ENCODE results near the gene ABHD1. TPM values are rescaled to one million over a fixed set of nuclear protein-coding genes. Genes with fewer than 3 reads are reported as not detected.
"Not testable (repeated sequence)": the region's sequence is repeated elsewhere in the genome, so short reads cannot be mapped to it uniquely, and the experiment has no call there.

ABHD1 gene
- not detected in 2 replicates for total RNA-seq

DNA sequence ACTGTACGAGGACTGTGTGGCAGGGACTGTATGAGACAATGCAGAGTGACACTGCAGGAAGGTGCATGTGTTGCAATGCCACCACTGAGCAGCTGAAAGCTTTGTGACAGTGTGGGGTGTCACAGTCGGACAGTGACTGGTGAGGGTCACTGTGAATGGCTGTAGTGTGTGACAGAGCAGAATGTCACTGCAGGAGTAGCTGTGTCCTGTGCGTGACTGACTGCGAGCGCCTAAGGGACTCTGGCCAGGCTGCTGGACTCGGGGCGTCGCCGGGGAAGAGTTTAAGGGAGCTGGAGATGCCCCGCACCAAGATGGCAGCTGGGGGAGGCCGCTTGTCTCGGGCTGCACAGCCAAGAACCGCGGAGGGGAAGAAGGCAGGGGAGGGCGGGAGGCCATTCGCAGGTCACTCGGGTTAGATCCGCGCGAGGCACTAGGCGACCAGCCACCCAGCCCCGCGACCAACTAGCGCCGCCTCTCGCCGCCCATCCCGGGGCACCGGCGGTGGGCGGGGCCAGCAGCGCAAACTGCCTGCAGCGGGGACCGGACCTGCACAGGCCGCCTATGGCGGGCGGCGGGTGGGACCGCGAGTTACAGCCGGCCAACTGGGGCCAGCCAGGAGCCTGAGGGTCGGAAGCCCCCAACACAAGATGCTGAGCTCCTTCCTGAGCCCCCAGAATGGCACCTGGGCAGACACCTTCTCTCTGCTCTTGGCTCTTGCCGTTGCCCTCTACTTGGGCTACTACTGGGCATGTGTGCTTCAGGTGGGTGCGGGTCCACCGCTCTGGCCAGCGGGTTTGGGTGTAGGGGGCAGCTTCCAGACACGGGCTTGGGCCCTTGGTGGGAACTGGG lies at the start of gene ABHD1:
ABHD1 (plus strand) TSS at position 514 of the 849 bp plus-strand sequence; CDS start at position 648, 134 bp downstream.
- TF ChIP-seq, protein P1, sequence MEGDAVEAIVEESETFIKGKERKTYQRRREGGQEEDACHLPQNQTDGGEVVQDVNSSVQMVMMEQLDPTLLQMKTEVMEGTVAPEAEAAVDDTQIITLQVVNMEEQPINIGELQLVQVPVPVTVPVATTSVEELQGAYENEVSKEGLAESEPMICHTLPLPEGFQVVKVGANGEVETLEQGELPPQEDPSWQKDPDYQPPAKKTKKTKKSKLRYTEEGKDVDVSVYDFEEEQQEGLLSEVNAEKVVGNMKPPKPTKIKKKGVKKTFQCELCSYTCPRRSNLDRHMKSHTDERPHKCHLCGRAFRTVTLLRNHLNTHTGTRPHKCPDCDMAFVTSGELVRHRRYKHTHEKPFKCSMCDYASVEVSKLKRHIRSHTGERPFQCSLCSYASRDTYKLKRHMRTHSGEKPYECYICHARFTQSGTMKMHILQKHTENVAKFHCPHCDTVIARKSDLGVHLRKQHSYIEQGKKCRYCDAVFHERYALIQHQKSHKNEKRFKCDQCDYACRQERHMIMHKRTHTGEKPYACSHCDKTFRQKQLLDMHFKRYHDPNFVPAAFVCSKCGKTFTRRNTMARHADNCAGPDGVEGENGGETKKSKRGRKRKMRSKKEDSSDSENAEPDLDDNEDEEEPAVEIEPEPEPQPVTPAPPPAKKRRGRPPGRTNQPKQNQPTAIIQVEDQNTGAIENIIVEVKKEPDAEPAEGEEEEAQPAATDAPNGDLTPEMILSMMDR (IDR thresholded peaks at IDR 0.05; ENCODE audit: insufficient read depth, low read length, severe bottlenecking) = peak; percentile 6
- FAIRE-seq (no peak), DNase-seq (ENCODE audit: low read depth) (no peak)
- peaks cover 13% of the 10 kb centered on the region for H3K27me3 ChIP-seq (ENCODE audit: control insufficient read depth, insufficient read depth, low read length)
- H3K36me3 ChIP-seq (ENCODE audit: control insufficient read depth, insufficient read depth, low read length) = no peaks in the 10 kb centered on the region
- peak within 1 kb of the TSS; percentile 42 for H3K4me3 ChIP-seq (ENCODE audit: low read depth, low read length)

DNA sequence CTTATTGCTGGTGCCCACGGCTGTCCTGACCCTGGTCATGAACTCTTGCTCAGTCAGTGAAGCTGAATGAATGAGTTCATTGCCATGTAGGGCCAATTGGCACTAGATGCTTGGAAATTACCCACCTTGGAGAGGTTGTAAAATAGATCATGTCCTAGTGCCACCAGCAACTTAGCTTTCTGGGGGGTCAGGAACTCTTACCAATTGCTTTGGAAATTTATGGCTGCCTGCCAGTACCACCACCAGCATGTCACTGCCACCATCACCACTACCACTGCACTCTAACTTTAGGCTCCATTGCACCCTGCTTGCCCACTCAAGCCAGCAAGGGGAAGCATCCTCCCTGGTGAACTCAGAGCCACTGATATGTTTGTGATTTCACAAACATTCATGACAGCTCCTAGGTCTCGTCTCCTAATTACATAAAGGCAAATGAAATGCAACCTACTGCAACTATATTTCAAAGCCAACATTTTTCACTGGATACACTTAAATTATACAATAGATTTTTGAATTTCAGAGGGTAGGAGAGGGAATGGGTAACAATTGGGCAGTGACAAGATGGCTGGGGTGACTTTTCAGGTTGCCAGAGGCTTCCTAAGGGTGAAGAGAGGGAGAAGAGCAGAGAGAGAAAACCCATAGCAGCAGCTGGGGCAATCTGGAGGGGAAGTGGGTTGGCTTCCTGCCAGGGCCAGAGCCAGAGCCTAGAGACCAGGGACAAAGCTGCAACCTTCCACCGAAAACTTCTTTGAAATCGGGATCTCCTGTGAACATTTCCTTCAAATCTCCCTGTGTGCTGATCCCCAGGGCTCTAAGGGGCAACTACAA lies 48.7 kb upstream of the ABHD1 start:
- Histone ChIP-seq H3K4me3 (ENCODE audit: low read depth, low read length) (no peak overlapping the region), H3K27me3 (ENCODE audit: control insufficient read depth, insufficient read depth, low read length) (no peaks in the 10 kb centered on the region), H3K36me3 (ENCODE audit: control insufficient read depth, insufficient read depth, low read length) (peaks cover 2% of the 10 kb centered on the region)
- TF ChIP-seq, protein P1 (IDR thresholded peaks at IDR 0.05; ENCODE audit: insufficient read depth, low read length, severe bottlenecking) = no peak
- FAIRE-seq (no peak), DNase-seq (ENCODE audit: low read depth) (no peak)

DNA sequence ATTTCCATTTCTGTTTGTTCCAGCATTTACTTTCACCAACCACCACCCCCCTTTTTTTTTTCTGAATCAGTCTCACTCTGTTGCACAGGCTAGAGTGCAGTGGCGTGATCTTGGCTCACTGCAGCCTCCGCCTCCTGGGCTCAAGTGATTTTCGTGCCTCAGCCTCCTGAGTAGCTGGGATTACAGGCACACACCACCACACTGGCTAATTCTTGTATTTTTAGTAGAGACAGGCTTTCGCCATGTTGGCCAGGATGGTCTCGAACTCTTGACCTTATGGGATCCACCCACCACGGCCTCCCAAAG lies 48.1 kb upstream of the ABHD1 start:
- not testable (repeated sequence) for H3K36me3 ChIP-seq (ENCODE audit: control insufficient read depth, insufficient read depth, low read length); FAIRE-seq; H3K27me3 ChIP-seq (ENCODE audit: control insufficient read depth, insufficient read depth, low read length); H3K4me3 ChIP-seq (ENCODE audit: low read depth, low read length); DNase-seq (ENCODE audit: low read depth)

DNA sequence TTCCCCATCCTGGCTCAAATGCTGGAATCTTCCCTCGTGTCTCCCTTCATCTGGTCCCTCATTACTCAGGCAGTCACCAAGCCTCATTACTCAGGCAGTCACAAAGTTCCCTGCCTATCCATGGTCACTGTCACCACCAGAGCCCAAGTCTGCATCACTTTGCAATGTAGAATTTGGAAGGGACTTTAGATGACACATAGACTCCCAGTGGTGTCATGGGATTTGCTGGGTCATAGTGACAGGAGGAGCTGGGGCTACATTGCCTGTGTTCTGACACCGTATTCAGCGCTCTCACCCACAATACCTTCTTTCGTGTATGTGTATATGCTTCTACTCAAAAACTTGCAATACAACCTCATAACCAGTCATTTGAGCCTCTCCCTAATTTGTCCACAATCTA lies 47.3 kb upstream of the ABHD1 start:
- no peaks in the 10 kb centered on the region for H3K27me3 ChIP-seq (ENCODE audit: control insufficient read depth, insufficient read depth, low read length)
- H3K36me3 ChIP-seq (ENCODE audit: control insufficient read depth, insufficient read depth, low read length) = no peaks in the 10 kb centered on the region
- FAIRE-seq (peak; percentile 62), DNase-seq (ENCODE audit: low read depth) (no peak)
- TF ChIP-seq, protein P1 (IDR thresholded peaks at IDR 0.05; ENCODE audit: insufficient read depth, low read length, severe bottlenecking) = no peak
- no peak overlapping the region for H3K4me3 ChIP-seq (ENCODE audit: low read depth, low read length)

DNA sequence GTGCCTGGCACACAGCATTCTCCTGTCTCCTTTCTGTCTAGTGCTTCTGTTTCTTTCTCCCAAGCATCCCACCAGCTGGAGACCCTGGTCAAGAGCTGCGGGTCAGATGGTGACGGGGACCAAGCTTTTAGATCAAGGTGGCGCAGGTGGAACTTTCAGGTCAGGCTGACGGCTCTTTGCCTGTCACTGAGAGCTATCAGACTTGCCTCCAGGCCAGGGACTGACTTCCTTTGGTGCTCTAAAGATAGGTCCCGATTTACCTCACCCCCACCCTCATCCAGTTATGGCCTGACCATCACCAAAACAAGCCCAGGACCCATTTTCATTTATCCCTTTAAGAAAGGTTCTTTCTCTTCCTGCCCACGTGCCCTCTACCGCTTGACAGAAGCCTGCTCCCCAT lies 46.4 kb upstream of the ABHD1 start:
- TF ChIP-seq, protein P1 (IDR thresholded peaks at IDR 0.05; ENCODE audit: insufficient read depth, low read length, severe bottlenecking) = no peak
- H3K4me3 ChIP-seq (ENCODE audit: low read depth, low read length) = no peak overlapping the region
- no peaks in the 10 kb centered on the region for H3K36me3 ChIP-seq (ENCODE audit: control insufficient read depth, insufficient read depth, low read length)
- DNase-seq (ENCODE audit: low read depth) = no peak
- H3K27me3 ChIP-seq (ENCODE audit: control insufficient read depth, insufficient read depth, low read length) = no peaks in the 10 kb centered on the region
- no peak for FAIRE-seq
